Gastrocnemius medialis (tissue), 4 donors: ENCODE results near the gene RAB25.

Experiments
- CTCF ChIP-seq, 5 experiments: fragments of 450-650 bp in 3 of 5; fragments of 200-600 bp in 2 of 5; sonication (generic) in 2 of 5; IDR thresholded peaks in 4 of 5; conservative IDR thresholded peaks in 1 of 5; 1 replicate in 4 of 5; 2 replicates in 1 of 5; pipeline ENCODE4 v1.5.1; 2016 to 2019; ENCODE audit warnings: antibody characterized with exemption in 5 of 5, mild to moderate bottlenecking in 3 of 5, moderate library complexity in 3 of 5
- POLR2A ChIP-seq, 2 donors: fragments of 450-650 bp; IDR thresholded peaks; one replicate each; pipeline ENCODE4 v1.6.1; 2017; ENCODE audit warnings: antibody characterized with exemption in 2 of 2, mild to moderate bottlenecking in 2 of 2, moderate library complexity in 2 of 2

GRCh38 chr1:156081180-156081916, 20.4 kb downstream of the RAB25 start:
- no peak for TF ChIP-seq POLR2A (IDR thresholded peaks at IDR 0.05)
- no peak for TF ChIP-seq CTCF (IDR thresholded peaks at IDR 0.05 in 4 of 5, conservative IDR thresholded peaks at IDR 0.05 in 1 of 5)
